Mucosa of rectum (tissue), 2 donors: ENCODE measurements around the gene STRIP1.

ENCODE experiments used
- H3K27ac ChIP-seq, 2 donors: one replicate each; pipeline ENCODE4 v1.7.0; 2013; ENCODE audit warnings: inconsistent platforms in 2 of 2, low read depth in 2 of 2, low read length in 2 of 2
- H3K27me3 ChIP-seq, 2 donors: one replicate each; pipeline ENCODE4 v1.7.0; 2013; ENCODE audit warnings: low read length in 2 of 2; ENCODE audit not compliant: control insufficient read depth in 2 of 2, insufficient read depth in 2 of 2
- H3K36me3 ChIP-seq, 2 donors: one replicate each; pipeline ENCODE4 v1.7.0; 2013; ENCODE audit warnings: low read length in 2 of 2; ENCODE audit not compliant: control insufficient read depth in 2 of 2, insufficient read depth in 2 of 2
- H3K4me1 ChIP-seq, 2 donors: one replicate each; pipeline ENCODE4 v1.7.0; 2013; ENCODE audit warnings: low read length in 2 of 2, mild to moderate bottlenecking in 1 of 2; ENCODE audit not compliant: control insufficient read depth in 2 of 2, insufficient read depth in 2 of 2
- H3K4me3 ChIP-seq, 2 donors: one replicate each; pipeline ENCODE4 v1.7.0; 2013; ENCODE audit warnings: low read length in 2 of 2
- H3K9ac ChIP-seq, 2 donors: one replicate each; pipeline ENCODE4 v1.7.0; 2013; ENCODE audit warnings: low read length in 2 of 2, low read depth in 1 of 2, mild to moderate bottlenecking in 1 of 2
- H3K9me3 ChIP-seq, 2 donors: one replicate each; pipeline ENCODE4 v1.7.0; 2013; ENCODE audit warnings: low read length in 2 of 2; ENCODE audit not compliant: control insufficient read depth in 2 of 2
- donor health status: healthy.
- donor health status: Normal muscosa, but diverticular disease.

Gene STRIP1

DNA sequence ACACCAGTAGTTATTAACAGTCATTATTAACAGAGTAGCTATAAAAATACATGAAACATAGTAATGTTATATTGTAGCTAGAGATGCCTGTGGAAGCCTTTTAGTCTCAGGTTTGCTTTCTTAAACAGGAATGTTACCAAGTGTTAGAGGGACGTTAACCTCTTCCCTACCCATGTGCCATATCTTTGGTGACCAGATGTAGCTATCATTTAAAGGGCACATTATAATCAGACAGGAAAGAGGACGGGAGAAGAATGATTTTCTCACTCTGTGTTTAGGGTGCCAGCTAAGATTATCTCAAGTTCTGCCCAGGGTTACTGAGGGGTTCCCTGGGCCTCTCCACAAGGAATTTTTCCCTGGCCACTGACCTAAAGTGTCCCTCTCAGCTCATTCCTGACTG lies 57.0 kb downstream of the STRIP1 start:
- H3K27me3 ChIP-seq, result peaks cover 0 to 13% of the 10 kb centered on the region in 2 donors
- no peak overlapping the region for H3K27ac ChIP-seq
- no peaks in the 10 kb centered on the region for H3K36me3 ChIP-seq
- H3K4me3 ChIP-seq, result no peak overlapping the region
- no peaks in the 10 kb centered on the region for H3K9me3 ChIP-seq
- no peaks in the 10 kb centered on the region for H3K4me1 ChIP-seq
- no peak overlapping the region for H3K9ac ChIP-seq

DNA sequence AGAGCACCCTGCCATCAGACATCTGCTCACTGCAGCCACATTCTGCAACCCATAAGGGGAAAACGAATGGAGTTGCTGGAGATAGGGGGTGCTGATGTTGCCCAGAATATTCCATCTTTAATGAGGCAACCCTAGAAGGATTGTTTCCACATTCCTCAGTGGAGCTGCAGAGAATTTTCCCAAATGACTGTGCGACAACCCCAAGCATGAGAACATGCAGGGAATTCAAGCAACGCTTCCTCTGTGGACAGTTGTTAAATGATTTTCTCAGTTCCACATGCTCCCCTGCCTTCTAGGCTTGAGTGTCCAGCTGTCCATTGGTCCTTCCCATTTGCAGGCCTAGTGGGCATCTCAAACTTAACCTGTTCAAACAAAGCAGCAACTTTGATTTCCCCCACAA lies 57.4 kb downstream of the STRIP1 start:
- no peaks in the 10 kb centered on the region for H3K4me1 ChIP-seq
- H3K36me3 ChIP-seq, result no peaks in the 10 kb centered on the region
- H3K27ac ChIP-seq, result no peak overlapping the region
- no peaks in the 10 kb centered on the region for H3K9me3 ChIP-seq
- H3K9ac ChIP-seq, result no peak overlapping the region
- no peak overlapping the region for H3K4me3 ChIP-seq
- peaks cover 0 to 11% of the 10 kb centered on the region in 2 donors for H3K27me3 ChIP-seq

DNA sequence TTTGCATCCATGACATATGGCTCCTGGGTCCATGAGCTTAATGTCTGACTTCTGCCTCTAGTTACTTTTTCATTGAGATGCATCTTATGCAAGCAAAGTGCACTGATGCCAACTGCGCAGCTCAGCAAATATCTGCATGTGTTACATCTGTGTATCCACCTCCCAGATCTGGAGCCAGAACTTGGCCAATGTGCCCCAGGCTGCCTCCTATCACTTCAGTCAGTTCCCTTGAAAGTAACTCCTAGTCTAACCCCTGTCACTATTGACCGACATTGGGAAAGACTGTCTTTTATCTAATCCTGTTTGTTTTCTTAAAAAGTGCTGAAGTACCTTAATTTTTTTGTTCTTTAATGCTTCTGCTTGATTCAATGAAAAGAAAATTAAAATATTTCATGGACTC lies 58.6 kb downstream of the STRIP1 start:
- Histone ChIP-seq H3K27me3 (peaks cover 0 to 4% of the 10 kb centered on the region in 2 donors), H3K9me3 (no peaks in the 10 kb centered on the region), H3K4me1 (no peaks in the 10 kb centered on the region), H3K36me3 (no peaks in the 10 kb centered on the region), H3K27ac (no peak overlapping the region), H3K9ac (no peak overlapping the region), H3K4me3 (no peak overlapping the region)

DNA sequence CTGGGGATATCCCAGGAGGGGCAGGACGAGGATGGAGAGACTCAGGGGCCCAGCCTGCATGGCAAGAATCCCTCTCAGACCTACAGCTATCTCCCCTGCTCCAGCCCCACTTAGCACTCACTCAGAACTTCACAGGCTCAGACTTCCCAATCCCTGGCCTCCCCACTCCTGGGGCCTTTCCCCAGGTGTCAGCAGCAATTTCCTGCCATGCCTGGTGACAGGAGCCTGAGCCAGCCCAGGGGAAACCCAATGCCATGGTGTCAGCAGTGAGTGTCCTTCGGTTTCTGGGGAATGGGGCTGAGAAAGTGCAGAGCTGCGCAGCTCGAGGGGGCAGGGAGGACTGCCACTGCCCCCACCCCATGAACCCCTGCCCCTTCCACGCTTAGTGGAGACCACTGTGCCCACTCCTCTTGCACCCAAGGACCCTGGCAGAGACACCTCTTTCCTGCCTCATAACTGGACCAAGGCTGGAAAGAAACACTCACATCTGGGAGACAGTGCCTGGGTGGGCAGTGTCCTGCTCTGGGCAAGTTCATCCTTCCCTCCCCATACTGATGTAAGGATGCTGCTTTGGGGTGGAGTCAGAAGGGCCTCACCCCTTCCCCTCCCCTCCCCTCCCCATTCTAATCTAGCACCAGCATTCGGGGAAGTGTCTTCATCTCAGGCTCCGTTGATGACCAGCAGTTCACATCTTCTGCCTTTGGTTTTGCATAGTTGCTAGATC lies 60.7 kb downstream of the STRIP1 start:
- Histone ChIP-seq H3K4me1 (no peaks in the 10 kb centered on the region), H3K9me3 (no peaks in the 10 kb centered on the region), H3K36me3 (no peaks in the 10 kb centered on the region), H3K27ac (no peak overlapping the region), H3K4me3 (no peak overlapping the region), H3K9ac (no peak overlapping the region), H3K27me3 (peaks cover 0 to 4% of the 10 kb centered on the region in 2 donors)

DNA sequence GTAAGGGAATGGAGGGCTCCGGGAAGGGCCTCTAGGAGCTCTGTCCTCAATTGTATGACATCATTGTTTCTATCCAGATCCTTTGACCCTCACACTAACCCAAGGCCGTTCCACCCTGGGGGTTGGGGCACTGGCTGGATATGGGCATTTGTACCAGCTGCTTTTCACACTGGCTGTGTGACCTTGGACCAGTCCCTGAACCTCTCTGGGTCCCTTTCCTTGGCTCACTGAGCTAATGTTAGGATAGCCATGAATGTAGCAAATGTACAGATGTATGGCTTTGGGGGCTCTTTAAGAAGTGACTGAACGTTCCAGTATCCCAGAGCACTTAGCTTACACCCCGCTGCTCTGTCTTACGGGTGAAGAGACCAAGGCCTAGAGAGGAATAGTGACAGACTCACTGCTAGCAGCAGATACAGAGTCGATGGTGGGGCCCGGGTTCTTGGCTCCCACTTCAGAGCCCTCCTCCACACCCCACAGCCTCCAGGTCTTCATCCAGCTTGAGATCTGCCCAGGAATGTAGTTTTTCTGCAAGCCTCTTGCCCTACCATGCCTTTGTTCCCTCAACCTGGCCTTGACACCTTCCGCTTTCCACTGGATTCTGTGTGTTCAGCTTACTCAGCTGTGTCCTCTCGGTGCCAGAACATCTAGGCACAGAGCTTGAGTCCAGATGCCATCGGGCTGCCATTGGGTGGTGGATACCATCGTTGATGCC lies 63.2 kb downstream of the STRIP1 start:
- Histone ChIP-seq H3K9ac (no peak overlapping the region), H3K36me3 (no peaks in the 10 kb centered on the region), H3K4me1 (no peaks in the 10 kb centered on the region), H3K4me3 (no peak overlapping the region), H3K9me3 (no peaks in the 10 kb centered on the region), H3K27me3 (peaks cover 0 to 4% of the 10 kb centered on the region in 2 donors), H3K27ac (no peak overlapping the region)

DNA sequence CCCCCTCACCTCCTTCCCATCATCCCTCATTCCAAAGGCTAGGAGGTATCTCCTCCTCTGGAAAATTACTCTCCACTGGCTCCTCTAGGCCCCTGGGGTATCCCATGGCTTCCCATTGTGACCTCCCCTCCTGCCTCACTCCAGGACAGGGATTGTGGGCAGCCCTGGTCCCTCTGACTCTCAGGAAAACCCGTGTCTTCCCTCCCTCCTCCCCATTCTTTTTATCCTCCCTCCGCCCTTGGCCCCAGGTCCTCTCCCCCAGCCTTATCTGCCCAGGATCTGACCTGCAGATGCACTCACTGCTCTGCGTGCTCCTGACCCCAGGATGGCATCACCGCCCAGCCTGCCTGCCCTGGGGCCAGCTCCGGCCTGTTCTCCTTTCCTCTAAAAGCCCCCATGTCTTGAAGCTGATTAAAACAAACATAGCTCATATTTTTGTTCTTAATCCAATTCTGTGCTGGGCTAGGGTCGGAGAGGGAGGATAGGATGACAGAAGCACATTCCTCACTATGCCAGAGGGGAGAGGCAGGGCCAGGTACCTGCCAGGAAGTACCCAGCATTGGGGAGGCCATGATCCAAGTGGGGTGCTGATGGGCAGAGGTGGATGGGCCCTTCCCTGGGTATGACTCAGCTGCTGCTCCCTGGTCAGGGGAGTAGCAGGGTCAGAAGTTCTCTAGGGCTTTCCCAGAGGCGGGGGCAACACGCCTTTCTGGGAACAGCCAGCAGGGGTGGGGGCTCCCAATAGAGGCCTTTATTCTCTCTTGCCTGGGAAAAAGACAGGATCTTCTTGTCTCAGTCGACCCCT lies 64.0 kb downstream of the STRIP1 start:
- H3K4me1 ChIP-seq, result no peaks in the 10 kb centered on the region
- H3K27me3 ChIP-seq, result peaks cover 0 to 4% of the 10 kb centered on the region in 2 donors
- no peaks in the 10 kb centered on the region for H3K36me3 ChIP-seq
- H3K9me3 ChIP-seq, result no peaks in the 10 kb centered on the region
- no peak overlapping the region for H3K27ac ChIP-seq
- H3K9ac ChIP-seq, result no peak overlapping the region
- no peak overlapping the region for H3K4me3 ChIP-seq

DNA sequence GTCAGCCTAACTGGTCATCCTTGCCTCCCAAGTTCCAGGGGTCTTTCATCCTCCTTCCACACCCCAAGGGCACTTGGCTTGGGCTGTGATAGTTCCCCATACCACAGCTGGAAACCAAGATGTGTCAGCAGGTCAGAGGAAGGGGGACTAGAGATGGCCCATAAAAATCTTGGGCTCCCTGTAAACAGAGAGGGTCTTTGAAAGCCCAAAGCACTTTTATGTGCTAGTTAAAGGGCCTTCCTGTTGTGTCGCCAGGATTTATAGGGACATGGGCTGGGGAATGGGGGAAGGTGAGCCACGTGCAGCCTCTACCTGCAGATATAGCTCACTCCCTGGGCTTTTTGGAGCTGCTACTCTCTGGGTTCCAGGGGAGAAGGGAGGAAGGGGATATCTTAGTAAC lies 65.9 kb downstream of the STRIP1 start:
- Histone ChIP-seq H3K9ac (no peak overlapping the region), H3K9me3 (no peaks in the 10 kb centered on the region), H3K27me3 (peaks cover 0 to 4% of the 10 kb centered on the region in 2 donors), H3K27ac (no peak overlapping the region), H3K4me3 (no peak overlapping the region), H3K36me3 (no peaks in the 10 kb centered on the region), H3K4me1 (no peaks in the 10 kb centered on the region)

DNA sequence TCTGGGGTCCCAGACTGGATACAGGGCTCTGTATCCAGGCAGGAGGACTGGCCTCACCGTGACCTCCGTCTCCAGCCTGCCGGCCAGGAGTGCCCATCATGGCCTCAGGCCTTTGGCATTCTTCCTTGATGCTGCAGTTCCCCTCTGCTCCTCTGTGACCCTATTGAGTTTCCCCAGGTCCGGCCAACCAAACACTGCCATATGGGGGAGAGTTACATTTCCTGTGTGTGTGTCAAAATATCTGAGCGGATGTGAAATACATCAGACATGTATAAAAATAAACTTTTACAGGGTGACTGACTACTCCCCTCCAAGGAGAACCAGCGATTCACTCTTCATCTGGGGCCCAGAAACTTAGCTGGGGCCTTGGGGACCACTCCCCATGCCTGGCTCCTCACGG lies 67.7 kb downstream of the STRIP1 start:
- Histone ChIP-seq H3K9ac (no peak overlapping the region), H3K36me3 (no peaks in the 10 kb centered on the region), H3K27me3 (no peaks in the 10 kb centered on the region), H3K4me1 (no peaks in the 10 kb centered on the region), H3K4me3 (no peak overlapping the region), H3K9me3 (no peaks in the 10 kb centered on the region), H3K27ac (no peak overlapping the region)
